ENCODE results near the gene MYO5A.

The MYO5A gene

GRCh38 chr15:52414936-52415335, 113.7 kb downstream of the MYO5A start:
- no peak for DNase-seq

GRCh38 chr15:52408823-52409222, 119.9 kb downstream of the MYO5A start:
- DNase-seq = no peak

GRCh38 chr15:52407374-52407773, 121.3 kb downstream of the MYO5A start:
- no peak for DNase-seq

GRCh38 chr15:52406601-52407000, 122.1 kb downstream of the MYO5A start:
- no peak for DNase-seq

- no peak for DNase-seq
These were observed 122.8 kb downstream of the MYO5A start for GRCh38 chr15:52405856-52406255.

GRCh38 chr15:52397118-52397517, 131.6 kb downstream of the MYO5A start:
- DNase-seq = no peak

GRCh38 chr15:52394118-52394517, 134.6 kb downstream of the MYO5A start:
- DNase-seq = no peak

GRCh38 chr15:52392008-52392687, 136.5 kb downstream of the MYO5A start:
- DNase-seq = no peak

GRCh38 chr15:52391069-52391468, 137.6 kb downstream of the MYO5A start:
- no peak for DNase-seq

GRCh38 chr15:52385670-52386069, 143.0 kb downstream of the MYO5A start:
- no peak for DNase-seq

GRCh38 chr15:52383100-52383588, 145.5 kb downstream of the MYO5A start:
- DNase-seq = no peak

GRCh38 chr15:52382647-52383046, 146.0 kb downstream of the MYO5A start:
- DNase-seq = no peak

GRCh38 chr15:52379395-52380106, 149.1 kb downstream of the MYO5A start:
- DNase-seq = no peak

- no peak for DNase-seq
These were observed 149.8 kb downstream of the MYO5A start for GRCh38 chr15:52378746-52379394.

GRCh38 chr15:52370010-52370409, 158.7 kb downstream of the MYO5A start:
- DNase-seq = no peak

GRCh38 chr15:52369455-52369854, 159.2 kb downstream of the MYO5A start:
- no peak for DNase-seq

- no peak for DNase-seq
These were observed 159.7 kb downstream of the MYO5A start for GRCh38 chr15:52369030-52369429.

- no peak for DNase-seq
These were observed 160.3 kb downstream of the MYO5A start for GRCh38 chr15:52368402-52368801.

- no peak for DNase-seq
These were observed 166.2 kb downstream of the MYO5A start for GRCh38 chr15:52362497-52362896.

GRCh38 chr15:52361975-52362494, 166.6 kb downstream of the MYO5A start:
- DNase-seq = no peak

- no peak for DNase-seq
These were observed 167.2 kb downstream of the MYO5A start for GRCh38 chr15:52361494-52361893.

GRCh38 chr15:52360229-52361203, 168.2 kb downstream of the MYO5A start:
- DNase-seq = no peak
